Astrocyte of the cerebellum (primary cell): ENCODE results near the gene NAPB.
A peak's percentile ranks its signal among the peaks of the same experiment; 100 is the strongest.

ENCODE experiments used
- DNase-seq: peaks from one replicate; pipeline ENCODE4 v3.0.0-alpha.2; 2011; ENCODE audit warnings: low read depth
- H3K4me3 ChIP-seq: 2 replicates; pipeline ENCODE4 v1.5.1; 2011; ENCODE audit warnings: mild to moderate bottlenecking, low read depth, low read length, moderate library complexity
- CTCF ChIP-seq: IDR thresholded peaks from 2 replicates; pipeline ENCODE4 v1.5.1; 2012; ENCODE audit warnings: low read length, low read depth, moderate library complexity, mild to moderate bottlenecking; ENCODE audit errors: missing control alignments
- in situ Hi-C: cut with HindIII; loops from 2 replicates; pipeline ENCODE4 v1.10.0; 2017; ENCODE audit warnings: low sequenced_read_pairs

The NAPB gene

GRCh38 chr20:23344336-23344735 is 77.0 kb downstream of the NAPB start:
- in situ Hi-C loops: loop anchor here (5.0 kb wide), 1 partner anchor 652 kb away; no protein-coding TSS in a partner anchor
- no peak overlapping the region for H3K4me3 ChIP-seq
- no peak for DNase-seq
- no peak for TF ChIP-seq CTCF

GRCh38 chr20:23343590-23343989 is 77.7 kb downstream of the NAPB start:
- no peak for DNase-seq
- no peak for TF ChIP-seq CTCF
- in situ Hi-C loops: loop anchor here (5.0 kb wide), 1 partner anchor 651 kb away; no protein-coding TSS in a partner anchor
- no peak overlapping the region for H3K4me3 ChIP-seq

- in situ Hi-C loops: loop anchor here (5.0 kb wide), 1 partner anchor 649 kb away; no protein-coding TSS in a partner anchor
These were observed 80.2 kb downstream of the NAPB start for GRCh38 chr20:23341073-23341472.

GRCh38 chr20:23340524-23340923 is 80.8 kb downstream of the NAPB start:
- peak; percentile 53 for DNase-seq
- TF ChIP-seq CTCF: peak; percentile 67
- in situ Hi-C loops: loop anchor here (5.0 kb wide), 1 partner anchor 648 kb away; no protein-coding TSS in a partner anchor
- no peak overlapping the region for H3K4me3 ChIP-seq

More at GRCh38 chr20:23341073-23341472, 80.2 kb downstream of the NAPB start:
- TF ChIP-seq CTCF: no peak
- H3K4me3 ChIP-seq: no peak overlapping the region
- DNase-seq: no peak

- no peak overlapping the region for H3K4me3 ChIP-seq
- no peak for DNase-seq
- no peak for TF ChIP-seq CTCF
- in situ Hi-C loops: loop anchor here (5.0 kb wide), 1 partner anchor 648 kb away; no protein-coding TSS in a partner anchor
These were observed 81.3 kb downstream of the NAPB start for GRCh38 chr20:23339986-23340385.

GRCh38 chr20:23337312-23337711 is 84.0 kb downstream of the NAPB start:
- in situ Hi-C loops: no loop called here
- no peak for DNase-seq
- no peak for TF ChIP-seq CTCF
- no peak overlapping the region for H3K4me3 ChIP-seq
